ENCODE measurements around the gene NOX5.

Gene NOX5

DNA sequence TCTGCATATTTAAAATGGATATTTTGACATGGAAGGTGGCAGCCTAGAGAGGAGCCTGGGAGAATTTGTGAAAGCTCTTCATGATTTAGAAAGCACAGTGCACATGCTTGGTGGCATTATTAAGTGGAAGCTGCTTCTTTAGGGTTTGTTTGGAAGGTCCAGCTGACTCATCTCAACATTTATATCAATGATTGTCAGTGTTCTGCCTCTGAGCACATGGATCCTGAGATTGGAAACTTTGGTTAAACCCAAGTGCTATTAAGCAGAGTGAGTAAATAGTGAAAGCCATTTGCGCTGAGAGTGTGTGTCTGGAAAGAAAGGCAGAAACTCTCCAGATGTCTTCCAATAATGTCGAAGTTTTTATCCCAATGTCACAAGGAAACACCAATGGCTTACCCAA lies 7.4 kb downstream of the NOX5 start:
- H3K4me3 ChIP-seq (ENCODE audit: extremely low read depth, insufficient read depth, low read length, poor library complexity, severe bottlenecking), result no peak overlapping the region
- H3K27ac ChIP-seq (ENCODE audit: low read depth, low read length, severe bottlenecking), result no peak overlapping the region
- H3K4me1 ChIP-seq (ENCODE audit: control insufficient read depth, insufficient read depth, low read length, poor library complexity, severe bottlenecking), result no peaks in the 10 kb centered on the region
- no peaks in the 10 kb centered on the region for H3K9me3 ChIP-seq (ENCODE audit: control insufficient read depth, low read length)
- 100% methylated on average over 1 of the region's 2 CpGs; no CpG with 5 or more reads in 1 of the 2 experiments for WGBS, 2 experiments (ENCODE audit: insufficient coverage in 2 of 2)
- no peaks in the 10 kb centered on the region for H3K36me3 ChIP-seq (ENCODE audit: control insufficient read depth, insufficient read depth, low read length)

DNA sequence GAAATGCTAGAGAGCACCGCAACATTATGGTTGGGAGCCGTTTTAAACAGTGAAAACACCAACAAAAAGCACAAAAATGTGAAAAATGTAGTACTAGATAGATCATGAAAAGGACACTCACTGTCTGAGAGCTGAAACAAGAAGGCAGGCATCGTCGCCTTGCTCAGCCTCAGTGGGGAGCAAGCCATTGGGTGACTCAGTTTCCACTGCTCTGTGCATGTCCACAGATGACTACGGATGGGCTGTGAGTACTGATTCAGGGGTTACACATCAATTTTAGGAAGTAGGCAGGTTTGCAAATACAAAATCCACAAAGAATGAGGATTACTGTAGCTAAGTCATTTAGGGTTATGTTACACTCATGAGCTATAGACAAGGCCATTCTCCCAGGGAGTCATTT lies 10.8 kb downstream of the NOX5 start:
- no peak overlapping the region for H3K4me3 ChIP-seq (ENCODE audit: extremely low read depth, insufficient read depth, low read length, poor library complexity, severe bottlenecking)
- no peaks in the 10 kb centered on the region for H3K4me1 ChIP-seq (ENCODE audit: control insufficient read depth, insufficient read depth, low read length, poor library complexity, severe bottlenecking)
- no peaks in the 10 kb centered on the region for H3K36me3 ChIP-seq (ENCODE audit: control insufficient read depth, insufficient read depth, low read length)
- H3K27ac ChIP-seq (ENCODE audit: low read depth, low read length, severe bottlenecking), result no peak overlapping the region
- no peaks in the 10 kb centered on the region for H3K9me3 ChIP-seq (ENCODE audit: control insufficient read depth, low read length)
- 92% methylated on average over 4 of the region's 5 CpGs for WGBS, 2 experiments (ENCODE audit: insufficient coverage in 2 of 2)

DNA sequence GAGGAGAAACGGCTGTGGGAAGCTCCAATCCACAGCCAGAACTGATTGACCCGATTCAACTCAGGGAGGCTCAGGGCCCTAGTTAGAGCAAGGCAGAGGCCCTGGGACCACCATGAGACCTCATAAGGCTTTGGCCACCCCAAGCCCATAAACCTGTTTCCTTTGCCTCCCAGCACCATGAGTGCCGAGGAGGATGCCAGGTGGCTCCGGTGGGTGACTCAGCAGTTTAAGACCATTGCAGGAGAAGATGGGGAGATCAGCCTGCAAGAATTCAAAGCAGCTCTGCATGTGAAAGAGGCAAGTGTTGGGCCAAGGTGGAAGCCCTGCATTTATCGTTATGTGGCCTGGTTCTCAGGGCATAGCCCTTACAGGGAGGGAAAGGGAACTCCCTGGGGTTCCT lies 11.9 kb downstream of the NOX5 start:
- no peaks in the 10 kb centered on the region for H3K36me3 ChIP-seq (ENCODE audit: control insufficient read depth, insufficient read depth, low read length)
- 84 to 93% methylated on average over 5 of the region's 5 CpGs for WGBS, 2 experiments (ENCODE audit: insufficient coverage in 2 of 2)
- H3K4me1 ChIP-seq (ENCODE audit: control insufficient read depth, insufficient read depth, low read length, poor library complexity, severe bottlenecking), result no peaks in the 10 kb centered on the region
- H3K4me3 ChIP-seq (ENCODE audit: extremely low read depth, insufficient read depth, low read length, poor library complexity, severe bottlenecking), result no peak overlapping the region
- H3K27ac ChIP-seq (ENCODE audit: low read depth, low read length, severe bottlenecking), result no peak overlapping the region
- no peaks in the 10 kb centered on the region for H3K9me3 ChIP-seq (ENCODE audit: control insufficient read depth, low read length)

DNA sequence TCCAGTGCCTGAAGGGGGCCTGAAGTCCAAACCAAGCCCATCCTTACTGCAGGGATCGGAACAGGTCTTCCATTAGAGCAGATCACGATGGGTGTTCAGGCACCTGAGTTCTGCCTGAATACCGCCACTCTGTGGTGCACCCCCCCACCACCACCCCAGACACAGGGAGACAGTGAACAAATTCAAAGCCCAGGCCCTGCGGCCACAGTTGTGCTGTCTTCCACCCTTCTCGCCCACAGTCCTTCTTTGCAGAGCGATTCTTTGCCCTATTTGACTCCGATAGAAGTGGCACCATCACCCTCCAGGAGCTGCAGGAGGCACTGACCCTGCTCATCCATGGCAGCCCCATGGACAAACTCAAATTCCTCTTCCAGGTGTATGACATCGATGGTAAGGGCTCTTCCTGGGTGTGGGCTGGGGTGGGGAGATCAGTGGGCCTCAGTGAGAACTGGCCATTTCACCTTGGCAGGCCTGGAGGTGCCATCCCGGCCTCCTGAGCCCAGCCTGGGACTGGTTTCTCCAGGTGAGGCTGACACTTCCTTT lies 13.6 kb downstream of the NOX5 start:
- WGBS, 2 experiments (ENCODE audit: insufficient coverage in 2 of 2), result 96 to 98% methylated on average over 7 of the region's 9 CpGs
- Histone ChIP-seq H3K4me3 (ENCODE audit: extremely low read depth, insufficient read depth, low read length, poor library complexity, severe bottlenecking) (no peak overlapping the region), H3K36me3 (ENCODE audit: control insufficient read depth, insufficient read depth, low read length) (no peaks in the 10 kb centered on the region), H3K9me3 (ENCODE audit: control insufficient read depth, low read length) (no peaks in the 10 kb centered on the region), H3K27ac (ENCODE audit: low read depth, low read length, severe bottlenecking) (no peak overlapping the region), H3K4me1 (ENCODE audit: control insufficient read depth, insufficient read depth, low read length, poor library complexity, severe bottlenecking) (no peaks in the 10 kb centered on the region)

DNA sequence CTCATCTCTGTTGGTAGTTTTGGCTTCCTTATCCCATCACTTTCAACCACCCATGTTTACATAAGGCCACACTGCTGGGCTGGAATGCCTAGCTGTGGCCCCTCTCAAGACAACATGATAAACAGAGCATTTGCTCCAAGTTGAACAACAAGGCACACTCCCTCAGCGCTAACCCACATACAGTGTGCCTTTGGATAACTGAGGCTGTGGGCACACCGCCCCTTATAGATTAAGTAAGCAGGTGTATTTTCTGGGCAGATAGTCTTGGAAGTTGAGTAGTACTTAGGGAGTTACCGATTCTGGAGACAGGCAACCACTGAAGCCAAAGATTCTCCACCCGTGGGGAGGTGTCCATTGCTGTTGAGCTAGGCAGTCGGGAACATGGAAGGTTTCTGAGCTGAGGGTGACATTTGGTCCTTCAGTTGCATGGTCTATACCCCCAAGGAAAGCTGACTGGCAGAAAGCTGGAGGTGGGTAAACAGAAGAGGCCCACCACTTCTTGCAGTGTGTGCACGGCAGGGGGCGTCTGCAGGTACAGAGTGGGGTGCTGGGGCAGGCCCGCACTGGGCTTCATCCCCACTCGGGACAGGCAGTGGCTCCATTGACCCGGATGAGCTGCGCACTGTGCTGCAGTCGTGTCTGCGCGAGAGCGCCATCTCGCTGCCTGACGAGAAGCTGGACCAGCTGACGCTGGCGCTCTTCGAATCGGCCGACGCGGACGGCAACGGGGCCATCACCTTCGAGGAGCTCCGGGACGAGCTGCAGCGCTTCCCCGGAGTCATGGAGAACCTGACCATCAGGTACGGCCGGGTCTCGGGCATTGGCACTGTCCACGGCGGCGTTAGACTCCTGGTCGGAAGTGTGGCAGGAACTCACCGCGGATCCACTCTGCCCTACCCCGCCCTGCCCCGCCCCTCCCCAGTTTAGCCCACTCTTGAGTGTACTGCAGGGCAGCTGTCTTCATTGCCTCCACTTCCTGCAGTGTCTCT lies 16.8 kb downstream of the NOX5 start:
- WGBS, 2 experiments (ENCODE audit: insufficient coverage in 2 of 2), result 13 to 16% methylated on average over 38 of the region's 42 CpGs
- no peaks in the 10 kb centered on the region for H3K9me3 ChIP-seq (ENCODE audit: control insufficient read depth, low read length)

DNA sequence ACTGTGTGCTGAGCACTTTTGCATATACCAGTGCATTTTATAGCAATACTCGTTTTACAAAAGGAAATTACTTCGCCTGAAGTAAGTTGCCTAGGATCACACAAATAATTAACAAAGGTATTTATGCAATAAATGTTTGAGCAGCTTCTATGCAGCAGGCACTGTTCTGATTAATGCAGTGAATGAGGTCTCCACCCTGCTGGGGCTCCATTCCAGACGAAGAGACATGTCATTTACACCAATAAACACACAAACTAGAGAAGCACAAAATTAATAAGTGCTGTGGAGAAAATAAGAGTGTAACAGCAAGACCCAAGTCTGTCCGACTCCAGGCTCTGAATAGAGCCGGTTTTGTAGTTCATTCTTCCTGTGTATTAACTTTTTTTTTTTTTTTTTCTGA lies 17.5 kb downstream of the NOX5 start:
- 100% methylated on average over 1 of the region's 5 CpGs; no CpG with 5 or more reads in 1 of the 2 experiments for WGBS, 2 experiments (ENCODE audit: insufficient coverage in 2 of 2)
- peaks cover 4% of the 10 kb centered on the region for H3K4me1 ChIP-seq (ENCODE audit: control insufficient read depth, insufficient read depth, low read length, poor library complexity, severe bottlenecking)
- H3K4me3 ChIP-seq (ENCODE audit: extremely low read depth, insufficient read depth, low read length, poor library complexity, severe bottlenecking), result peak overlapping the region; percentile 28
- H3K36me3 ChIP-seq (ENCODE audit: control insufficient read depth, insufficient read depth, low read length), result no peaks in the 10 kb centered on the region
- no peaks in the 10 kb centered on the region for H3K9me3 ChIP-seq (ENCODE audit: control insufficient read depth, low read length)
- no peak overlapping the region for H3K27ac ChIP-seq (ENCODE audit: low read depth, low read length, severe bottlenecking)

More for the DNA sequence above, 16.8 kb downstream of the NOX5 start:
- Histone ChIP-seq H3K4me3 (ENCODE audit: extremely low read depth, insufficient read depth, low read length, poor library complexity, severe bottlenecking) (peak overlapping the region; percentile 28), H3K36me3 (ENCODE audit: control insufficient read depth, insufficient read depth, low read length) (no peaks in the 10 kb centered on the region), H3K4me1 (ENCODE audit: control insufficient read depth, insufficient read depth, low read length, poor library complexity, severe bottlenecking) (peaks cover 4% of the 10 kb centered on the region), H3K27ac (ENCODE audit: low read depth, low read length, severe bottlenecking) (no peak overlapping the region)

DNA sequence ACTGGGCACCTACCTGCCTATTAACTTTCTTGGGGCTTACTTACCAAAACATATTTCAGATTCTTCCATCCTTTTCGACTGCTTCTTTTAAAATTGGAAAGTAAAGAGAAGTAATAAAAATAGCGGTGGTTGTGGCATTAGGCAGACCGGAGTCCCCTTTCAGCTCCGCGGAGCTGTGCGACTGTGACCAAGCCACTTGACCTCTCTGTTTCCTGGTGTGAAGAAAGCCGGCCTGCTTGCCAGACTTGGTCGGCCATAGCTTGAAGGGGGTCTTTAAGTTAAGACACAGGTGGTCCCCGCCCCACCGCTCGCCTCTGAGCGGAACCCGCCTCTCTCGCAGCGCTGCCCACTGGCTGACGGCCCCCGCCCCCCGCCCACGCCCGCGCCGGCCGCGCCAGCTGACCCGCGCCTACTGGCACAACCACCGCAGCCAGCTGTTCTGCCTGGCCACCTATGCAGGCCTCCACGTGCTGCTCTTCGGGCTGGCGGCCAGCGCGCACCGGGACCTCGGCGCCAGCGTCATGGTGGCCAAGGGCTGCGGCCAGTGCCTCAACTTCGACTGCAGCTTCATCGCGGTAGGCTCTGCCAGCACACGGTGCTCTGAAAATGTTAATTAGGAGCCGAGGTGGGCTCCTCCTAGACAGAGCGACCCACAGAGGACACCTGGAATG lies 18.3 kb downstream of the NOX5 start:
- 91 to 92% methylated on average over 37 to 43 of the region's 43 CpGs for WGBS, 2 experiments (ENCODE audit: insufficient coverage in 2 of 2)
- Histone ChIP-seq H3K27ac (ENCODE audit: low read depth, low read length, severe bottlenecking) (no peak overlapping the region), H3K4me3 (ENCODE audit: extremely low read depth, insufficient read depth, low read length, poor library complexity, severe bottlenecking) (no peak overlapping the region), H3K36me3 (ENCODE audit: control insufficient read depth, insufficient read depth, low read length) (no peaks in the 10 kb centered on the region), H3K9me3 (ENCODE audit: control insufficient read depth, low read length) (no peaks in the 10 kb centered on the region), H3K4me1 (ENCODE audit: control insufficient read depth, insufficient read depth, low read length, poor library complexity, severe bottlenecking) (peaks cover 4% of the 10 kb centered on the region)

DNA sequence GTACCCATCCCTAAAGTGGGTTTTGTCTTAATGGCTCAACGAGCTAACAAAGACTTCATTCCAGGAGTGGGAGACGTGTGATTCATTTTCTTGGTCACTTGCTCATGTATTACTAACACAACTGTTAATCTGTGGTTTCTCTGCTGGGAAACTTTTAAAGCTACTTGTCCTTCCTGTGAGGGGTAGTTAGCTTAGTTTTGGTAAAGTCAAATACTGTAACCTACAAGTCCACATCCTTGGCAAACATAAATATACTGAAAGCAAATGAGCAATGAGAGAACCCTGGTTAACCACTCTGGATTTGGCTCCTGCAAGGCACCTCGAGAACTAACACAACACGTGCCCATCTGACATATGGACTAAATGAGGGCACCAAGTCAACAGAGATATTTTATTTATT lies 19.9 kb downstream of the NOX5 start:
- Histone ChIP-seq H3K27ac (ENCODE audit: low read depth, low read length, severe bottlenecking) (no peak overlapping the region), H3K4me3 (ENCODE audit: extremely low read depth, insufficient read depth, low read length, poor library complexity, severe bottlenecking) (no peak overlapping the region), H3K36me3 (ENCODE audit: control insufficient read depth, insufficient read depth, low read length) (no peaks in the 10 kb centered on the region), H3K9me3 (ENCODE audit: control insufficient read depth, low read length) (no peaks in the 10 kb centered on the region), H3K4me1 (ENCODE audit: control insufficient read depth, insufficient read depth, low read length, poor library complexity, severe bottlenecking) (peaks cover 4% of the 10 kb centered on the region)
- WGBS, 2 experiments (ENCODE audit: insufficient coverage in 2 of 2), result 100% methylated on average over 1 of the region's 4 CpGs

DNA sequence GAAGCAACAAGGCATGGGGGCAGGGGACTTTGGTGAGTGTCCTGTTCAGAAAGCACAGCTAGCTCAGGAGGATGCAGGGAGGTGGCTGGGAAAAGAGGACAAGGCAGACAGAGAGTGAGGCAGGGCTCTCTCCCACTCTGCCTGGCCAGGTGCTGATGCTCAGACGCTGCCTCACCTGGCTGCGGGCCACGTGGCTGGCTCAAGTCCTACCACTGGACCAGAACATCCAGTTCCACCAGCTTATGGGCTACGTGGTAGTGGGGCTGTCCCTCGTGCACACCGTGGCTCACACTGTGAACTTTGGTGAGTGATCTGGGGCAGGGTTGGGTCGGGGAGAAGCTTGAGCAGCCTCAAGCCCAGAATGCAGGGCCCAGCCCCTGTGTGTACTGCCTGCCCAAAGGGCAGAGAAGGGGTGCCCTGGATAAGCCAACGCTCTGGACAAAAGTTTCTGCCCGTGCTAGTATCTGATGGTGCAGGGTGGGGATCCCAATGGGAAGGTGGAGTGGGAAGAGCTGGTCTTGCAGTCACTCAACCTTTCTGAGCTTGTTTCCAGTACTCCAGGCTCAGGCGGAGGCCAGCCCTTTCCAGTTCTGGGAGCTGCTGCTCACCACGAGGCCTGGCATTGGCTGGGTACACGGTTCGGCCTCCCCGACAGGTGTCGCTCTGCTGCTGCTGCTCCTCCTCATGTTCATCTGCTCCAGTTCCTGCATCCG lies 20.9 kb downstream of the NOX5 start:
- 63 to 73% methylated on average over 16 of the region's 16 CpGs for WGBS, 2 experiments (ENCODE audit: insufficient coverage in 2 of 2)
- Histone ChIP-seq H3K36me3 (ENCODE audit: control insufficient read depth, insufficient read depth, low read length) (no peaks in the 10 kb centered on the region), H3K27ac (ENCODE audit: low read depth, low read length, severe bottlenecking) (no peak overlapping the region), H3K9me3 (ENCODE audit: control insufficient read depth, low read length) (no peaks in the 10 kb centered on the region), H3K4me3 (ENCODE audit: extremely low read depth, insufficient read depth, low read length, poor library complexity, severe bottlenecking) (no peak overlapping the region), H3K4me1 (ENCODE audit: control insufficient read depth, insufficient read depth, low read length, poor library complexity, severe bottlenecking) (peaks cover 4% of the 10 kb centered on the region)

DNA sequence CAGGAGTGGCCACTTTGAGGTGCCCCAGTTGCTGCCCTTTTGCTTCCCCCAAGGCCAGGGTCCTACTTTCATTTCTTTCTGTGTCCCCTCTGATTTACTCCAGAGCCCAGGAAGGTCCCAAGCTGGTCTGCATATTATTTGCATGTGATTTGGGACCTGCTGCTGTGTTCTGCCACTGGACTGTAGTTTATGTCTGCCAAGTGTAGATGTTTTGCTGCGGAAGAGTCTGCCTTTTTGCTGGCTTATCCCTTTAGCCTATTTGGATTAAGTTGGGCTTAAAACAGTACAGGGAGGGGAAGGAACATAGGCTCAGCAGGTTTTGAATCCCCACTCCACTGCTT lies 21.4 kb downstream of the NOX5 start:
- Histone ChIP-seq H3K9me3 (ENCODE audit: control insufficient read depth, low read length) (no peaks in the 10 kb centered on the region), H3K27ac (ENCODE audit: low read depth, low read length, severe bottlenecking) (no peak overlapping the region), H3K36me3 (ENCODE audit: control insufficient read depth, insufficient read depth, low read length) (no peaks in the 10 kb centered on the region), H3K4me1 (ENCODE audit: control insufficient read depth, insufficient read depth, low read length, poor library complexity, severe bottlenecking) (peaks cover 4% of the 10 kb centered on the region), H3K4me3 (ENCODE audit: extremely low read depth, insufficient read depth, low read length, poor library complexity, severe bottlenecking) (no peak overlapping the region)
- WGBS, 2 experiments (ENCODE audit: insufficient coverage in 2 of 2), result 100% methylated on average over 1 of the region's 1 CpG

Data from mesodermal cell (in vitro differentiated cells).